Gastroesophageal sphincter (tissue), 4 donors: ENCODE data around the gene NETO2. TPM values are rescaled to one million over a fixed set of nuclear protein-coding genes. Genes with fewer than 3 reads are reported as not detected.

Source experiments
- ATAC-seq: fragments of 150-250 bp; one replicate; pipeline ENCODE4 v1.9.1; 2016; ENCODE audit warnings: mild to moderate bottlenecking, moderate library complexity
- H3K27ac ChIP-seq, 4 donors: fragments of 200-600 bp; sonication (generic) in 3 of 4; 1 replicate in 3 of 4; 2 replicates in 1 of 4; pipeline ENCODE4 v1.5.1; 2016 to 2019
- H3K27me3 ChIP-seq: fragments of 200-600 bp; sonication (generic); one replicate; pipeline ENCODE4 v1.5.1; 2019
- H3K36me3 ChIP-seq, 2 donors: fragments of 200-600 bp; sonication (generic); one replicate each; pipeline ENCODE4 v1.5.1; 2019; ENCODE audit warnings: control low read depth in 1 of 2
- H3K4me1 ChIP-seq, 3 donors: fragments of 200-600 bp; sonication (generic); 1 replicate in 2 of 3; 2 replicates in 1 of 3; pipeline ENCODE4 v1.5.1; 2016 to 2019; ENCODE audit warnings: control low read depth in 2 of 3
- H3K4me3 ChIP-seq, 2 donors: fragments of 200-600 bp; sonication (generic); one replicate each; pipeline ENCODE4 v1.5.1; 2019; ENCODE audit warnings: mild to moderate bottlenecking in 1 of 2, moderate library complexity in 1 of 2
- H3K9me3 ChIP-seq, 3 donors: fragments of 200-600 bp; sonication (generic); one replicate each; pipeline ENCODE4 v1.5.1; 2017 to 2019; ENCODE audit warnings: control low read depth in 2 of 3
- CTCF ChIP-seq, 4 experiments: fragments of 200-600 bp in 2 of 4; fragments of 450-650 bp in 2 of 4; sonication (generic) in 1 of 4; IDR thresholded peaks; one replicate each; pipeline ENCODE4 v1.5.1; 2017 to 2019; ENCODE audit warnings: antibody characterized with exemption in 4 of 4, mild to moderate bottlenecking in 2 of 4, moderate library complexity in 2 of 4
- EP300 ChIP-seq: sonication (generic); formaldehyde crosslinking; IDR thresholded peaks from one replicate; pipeline ENCODE4 v1.6.1; 2017; ENCODE audit warnings: antibody characterized with exemption, mild to moderate bottlenecking
- POLR2A ChIP-seq, 2 donors: fragments of 450-650 bp; IDR thresholded peaks; one replicate each; pipeline ENCODE4 v1.6.1; 2017; ENCODE audit warnings: antibody characterized with exemption in 2 of 2, mild to moderate bottlenecking in 2 of 2, moderate library complexity in 1 of 2
- POLR2AphosphoS5 ChIP-seq: sonication (generic); formaldehyde crosslinking; IDR thresholded peaks from one replicate; pipeline ENCODE4 v1.6.1; 2017; ENCODE audit warnings: antibody characterized with exemption
- WGBS, 2 donors: methylation state at CpG; one replicate each; pipeline ENCODE4 v1.1.5; 2018; ENCODE audit warnings: low coverage in 1 of 2; 5-methylcytosine and 5-hydroxymethylcytosine counted together
- total RNA-seq, 4 donors: library from RNA; depleted of rRNA; stranded (reverse); fragments of >200 nt; gene quantifications; one replicate each; pipeline ENCODE4 v1.1.0, GENCODE V29; 2016

Gene NETO2
- total RNA-seq, 4 donors from 2014 or later: 0.47 to 5.0 (median 1.1) TPM

DNA sequence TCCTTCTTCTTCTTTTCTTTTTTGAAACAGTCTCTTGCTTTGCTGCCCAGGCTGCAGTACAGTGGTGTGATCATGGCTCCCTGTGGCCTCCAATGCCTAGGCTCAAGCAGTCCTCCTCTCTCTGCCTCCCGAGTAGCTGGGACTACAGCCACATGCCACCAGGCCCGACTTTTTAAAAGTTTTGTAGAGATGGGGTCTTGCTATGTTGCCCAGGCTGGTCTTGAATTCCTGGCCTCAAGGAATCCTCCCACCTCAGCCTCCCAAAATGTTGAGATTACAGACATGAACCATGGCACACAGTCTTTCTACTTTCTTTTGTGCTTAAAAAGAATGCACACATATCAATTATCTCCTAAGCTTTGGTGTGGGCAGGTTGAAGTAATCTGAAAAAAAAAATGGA lies 109.3 kb downstream of the NETO2 start:
- H3K27ac ChIP-seq: no peak overlapping the region
- H3K36me3 ChIP-seq: no peaks in the 10 kb centered on the region
- H3K27me3 ChIP-seq: no peaks in the 10 kb centered on the region
- WGBS, 2 donors: 94% methylated on average over 2 of the region's 2 CpGs; no CpG with 5 or more reads in 1 of the 2 donors
- ATAC-seq: no peak
- H3K9me3 ChIP-seq: no peaks in the 10 kb centered on the region
- TF ChIP-seq EP300 (no peak), POLR2AphosphoS5 (no peak), POLR2A (IDR thresholded peaks at IDR 0.05) (no peak), CTCF (IDR thresholded peaks at IDR 0.05) (no peak)
- H3K4me3 ChIP-seq: no peak overlapping the region
- peaks cover 0 to 15% (median 0%) of the 10 kb centered on the region in 3 donors for H3K4me1 ChIP-seq

GRCh38 chr16:47033176-47033575 lies 110.6 kb downstream of the NETO2 start:
- TF ChIP-seq EP300 (no peak), POLR2A (IDR thresholded peaks at IDR 0.05) (no peak), CTCF (IDR thresholded peaks at IDR 0.05) (no peak), POLR2AphosphoS5 (no peak)
- Histone ChIP-seq H3K4me3 (no peak overlapping the region), H3K36me3 (no peaks in the 10 kb centered on the region), H3K27ac (no peak overlapping the region), H3K27me3 (no peaks in the 10 kb centered on the region), H3K4me1 (peaks cover 0 to 12% (median 0%) of the 10 kb centered on the region in 3 donors), H3K9me3 (no peaks in the 10 kb centered on the region)
- ATAC-seq: no peak
- 67 to 100% methylated on average over 1 of the region's 3 CpGs for WGBS, 2 donors

- no peaks in the 10 kb centered on the region for H3K4me1 ChIP-seq
- 89 to 90% methylated on average over 2 of the region's 3 CpGs for WGBS, 2 donors
- ATAC-seq: no peak
- no peaks in the 10 kb centered on the region for H3K9me3 ChIP-seq
- H3K36me3 ChIP-seq: no peaks in the 10 kb centered on the region
- no peak for TF ChIP-seq POLR2AphosphoS5
- H3K4me3 ChIP-seq: no peak overlapping the region
- H3K27me3 ChIP-seq: no peaks in the 10 kb centered on the region
- no peak overlapping the region for H3K27ac ChIP-seq
Measured at GRCh38 chr16:47029724-47030123, 114.0 kb downstream of the NETO2 start.

- Histone ChIP-seq H3K9me3 (no peaks in the 10 kb centered on the region), H3K36me3 (no peaks in the 10 kb centered on the region), H3K27me3 (no peaks in the 10 kb centered on the region), H3K4me1 (no peaks in the 10 kb centered on the region), H3K4me3 (no peak overlapping the region), H3K27ac (no peak overlapping the region)
- ATAC-seq: no peak
- TF ChIP-seq CTCF (IDR thresholded peaks at IDR 0.05) (no peak), POLR2AphosphoS5 (no peak), POLR2A (IDR thresholded peaks at IDR 0.05) (no peak), EP300 (no peak)
- 27% methylated on average over 5 to 6 of the region's 6 CpGs for WGBS, 2 donors
Measured at GRCh38 chr16:47028767-47029377, 114.9 kb downstream of the NETO2 start.

Other genes starting within 250 kb of the NETO2 start
- 10 to 100 TPM; 65.7 to 97.0 (median 72.0) TPM for gene DNAJA2, start 170.3 kb downstream of the NETO2 start, total RNA-seq